Activated naive CD8-positive, alpha-beta T cell (primary cell): Measurements from ENCODE around the gene GRAMD1A.

ENCODE experiments used
- H3K27ac Mint-ChIP-seq: one replicate; pipeline ENCODE4 v1.8.0; 2021; ENCODE audit warnings: mixed read lengths
- H3K27me3 Mint-ChIP-seq: one replicate; pipeline ENCODE4 v1.8.0; 2021; ENCODE audit warnings: mixed read lengths
- H3K36me3 Mint-ChIP-seq: one replicate; pipeline ENCODE4 v1.8.0; 2021; ENCODE audit warnings: mixed read lengths
- H3K4me1 Mint-ChIP-seq: one replicate; pipeline ENCODE4 v1.8.0; 2021; ENCODE audit warnings: low read depth, mixed read lengths
- H3K4me3 Mint-ChIP-seq: one replicate; pipeline ENCODE4 v1.8.0; 2021; ENCODE audit warnings: mild to moderate bottlenecking, mixed read lengths
- H3K9me3 Mint-ChIP-seq: one replicate; pipeline ENCODE4 v1.8.0; 2021; ENCODE audit warnings: low read depth, mixed read lengths

The GRAMD1A gene

DNA sequence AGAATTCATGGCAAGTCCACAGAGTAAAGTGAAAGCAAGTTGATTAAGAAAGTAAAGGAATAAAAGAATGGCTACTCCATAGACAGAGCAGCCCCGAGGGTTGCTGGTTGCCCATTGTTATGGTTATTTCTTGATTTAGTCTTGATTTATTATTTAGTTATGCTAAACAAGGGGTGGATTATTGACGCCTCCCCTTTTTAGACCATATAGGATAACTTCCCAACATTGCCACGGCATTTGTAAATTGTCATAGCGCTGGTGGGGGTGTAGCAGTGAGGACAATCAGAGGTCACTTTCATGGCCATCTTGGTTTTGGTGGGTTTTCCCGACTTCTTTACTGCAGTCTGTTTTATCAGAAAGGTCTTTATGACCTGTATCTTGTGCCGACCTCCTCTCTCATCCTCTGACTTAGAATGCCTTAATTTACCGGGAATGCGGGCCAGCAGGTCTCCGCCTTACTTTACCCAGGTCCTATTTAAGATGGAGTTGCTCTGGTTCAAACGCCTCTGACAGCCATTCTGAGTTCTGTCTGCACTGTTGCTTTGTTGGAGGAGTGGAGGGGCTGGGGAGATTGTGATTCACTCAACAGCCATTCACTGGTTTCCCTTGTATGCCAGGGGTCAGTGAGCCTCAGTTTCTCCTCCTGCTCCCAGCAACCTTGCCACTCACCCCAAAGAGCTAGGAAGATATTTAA is 69.0 kb downstream of the GRAMD1A start:
- no peaks in the 10 kb centered on the region for H3K27me3 Mint-ChIP-seq
- no peak overlapping the region for H3K27ac Mint-ChIP-seq
- H3K36me3 Mint-ChIP-seq, result no peaks in the 10 kb centered on the region
- H3K9me3 Mint-ChIP-seq, result no peaks in the 10 kb centered on the region
- no peak overlapping the region for H3K4me3 Mint-ChIP-seq
- H3K4me1 Mint-ChIP-seq, result peaks cover 5% of the 10 kb centered on the region

DNA sequence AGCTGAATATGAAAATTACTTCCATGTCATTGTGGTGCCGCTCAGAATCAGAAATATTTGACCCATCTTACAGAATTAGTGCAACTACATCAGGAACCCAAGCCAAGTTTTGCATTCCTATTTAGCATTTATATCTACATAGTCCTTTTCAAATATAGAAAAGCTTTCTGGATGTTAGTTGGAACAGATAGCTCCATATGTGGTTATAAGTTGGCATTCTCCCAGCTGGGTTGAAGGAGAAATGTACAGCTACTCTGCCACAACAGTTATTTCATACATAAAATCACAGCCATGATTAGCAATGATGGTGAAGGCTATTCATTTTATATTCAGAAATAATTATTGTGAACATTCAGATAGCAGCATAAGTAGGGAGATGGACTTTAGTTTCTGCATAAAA is 69.6 kb downstream of the GRAMD1A start:
- no peak overlapping the region for H3K4me3 Mint-ChIP-seq
- no peaks in the 10 kb centered on the region for H3K9me3 Mint-ChIP-seq
- no peaks in the 10 kb centered on the region for H3K27me3 Mint-ChIP-seq
- H3K4me1 Mint-ChIP-seq, result peaks cover 5% of the 10 kb centered on the region
- no peaks in the 10 kb centered on the region for H3K36me3 Mint-ChIP-seq
- no peak overlapping the region for H3K27ac Mint-ChIP-seq

DNA sequence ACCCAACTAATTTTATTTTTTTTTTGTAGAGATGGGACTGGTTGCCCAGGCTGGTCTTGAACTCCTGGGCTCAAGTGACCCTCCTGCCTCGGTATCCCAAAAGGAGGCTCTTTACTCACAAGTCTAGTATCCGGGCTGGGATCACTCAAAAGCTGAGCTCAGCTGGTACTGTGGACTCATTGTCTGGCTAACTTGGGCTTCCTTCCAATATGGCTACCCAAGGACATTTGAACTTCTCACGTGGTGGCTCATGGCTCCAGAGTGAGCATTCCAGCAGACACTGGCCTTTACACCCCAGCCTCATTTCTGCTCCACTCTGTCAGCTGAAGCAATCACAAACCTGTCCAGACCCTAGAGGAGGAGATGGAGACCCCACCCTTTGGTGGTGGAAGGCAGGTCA is 70.3 kb downstream of the GRAMD1A start:
- H3K27ac Mint-ChIP-seq, result no peak overlapping the region
- H3K36me3 Mint-ChIP-seq, result no peaks in the 10 kb centered on the region
- no peaks in the 10 kb centered on the region for H3K9me3 Mint-ChIP-seq
- H3K27me3 Mint-ChIP-seq, result no peaks in the 10 kb centered on the region
- peaks cover 5% of the 10 kb centered on the region for H3K4me1 Mint-ChIP-seq
- no peak overlapping the region for H3K4me3 Mint-ChIP-seq

DNA sequence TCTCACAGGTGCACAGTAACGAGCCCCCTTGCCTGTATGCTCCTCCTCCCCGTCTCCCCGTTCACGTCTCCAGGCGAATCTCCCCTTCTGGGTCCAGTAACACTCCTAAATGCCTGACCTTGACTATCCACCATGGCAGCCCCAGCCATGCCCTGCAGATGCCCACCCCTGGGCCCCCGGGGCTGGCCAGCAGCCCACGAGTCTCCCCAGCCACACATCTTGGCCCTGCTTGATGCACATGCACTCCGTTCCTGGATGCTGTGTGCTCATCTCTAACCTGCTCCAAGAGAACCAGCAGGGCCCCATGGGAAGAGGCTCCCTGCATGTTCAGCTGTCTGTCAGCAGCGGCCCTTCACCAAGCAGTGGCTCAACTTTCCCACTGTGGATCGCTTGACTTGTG is 73.4 kb downstream of the GRAMD1A start:
- Mint-ChIP-seq H3K4me3 (no peak overlapping the region), H3K27ac (no peak overlapping the region), H3K9me3 (no peaks in the 10 kb centered on the region), H3K27me3 (peaks cover 2% of the 10 kb centered on the region), H3K36me3 (no peaks in the 10 kb centered on the region), H3K4me1 (no peaks in the 10 kb centered on the region)

DNA sequence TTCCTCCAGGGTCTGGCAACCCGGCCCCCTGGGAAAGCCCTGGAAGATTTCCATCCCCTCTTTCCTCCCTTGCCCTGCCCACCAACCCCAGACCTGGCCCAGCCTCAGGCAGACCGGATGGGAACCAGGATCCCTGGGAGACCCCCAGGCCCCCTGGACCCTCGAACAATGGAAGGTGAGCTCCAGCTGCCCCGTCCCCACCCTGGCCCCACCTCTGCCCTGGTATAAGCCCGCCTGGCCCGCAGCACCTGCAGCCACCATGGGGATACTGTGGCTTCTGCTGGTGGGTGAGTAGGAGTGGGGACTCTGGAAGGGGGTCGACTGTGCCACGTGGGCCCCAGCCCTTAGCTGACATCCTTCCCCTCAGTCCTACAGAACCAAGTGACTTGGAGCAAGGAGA is 73.8 kb downstream of the GRAMD1A start:
- no peaks in the 10 kb centered on the region for H3K9me3 Mint-ChIP-seq
- no peaks in the 10 kb centered on the region for H3K36me3 Mint-ChIP-seq
- H3K27ac Mint-ChIP-seq, result no peak overlapping the region
- H3K4me3 Mint-ChIP-seq, result no peak overlapping the region
- H3K4me1 Mint-ChIP-seq, result no peaks in the 10 kb centered on the region
- peaks cover 2% of the 10 kb centered on the region for H3K27me3 Mint-ChIP-seq

DNA sequence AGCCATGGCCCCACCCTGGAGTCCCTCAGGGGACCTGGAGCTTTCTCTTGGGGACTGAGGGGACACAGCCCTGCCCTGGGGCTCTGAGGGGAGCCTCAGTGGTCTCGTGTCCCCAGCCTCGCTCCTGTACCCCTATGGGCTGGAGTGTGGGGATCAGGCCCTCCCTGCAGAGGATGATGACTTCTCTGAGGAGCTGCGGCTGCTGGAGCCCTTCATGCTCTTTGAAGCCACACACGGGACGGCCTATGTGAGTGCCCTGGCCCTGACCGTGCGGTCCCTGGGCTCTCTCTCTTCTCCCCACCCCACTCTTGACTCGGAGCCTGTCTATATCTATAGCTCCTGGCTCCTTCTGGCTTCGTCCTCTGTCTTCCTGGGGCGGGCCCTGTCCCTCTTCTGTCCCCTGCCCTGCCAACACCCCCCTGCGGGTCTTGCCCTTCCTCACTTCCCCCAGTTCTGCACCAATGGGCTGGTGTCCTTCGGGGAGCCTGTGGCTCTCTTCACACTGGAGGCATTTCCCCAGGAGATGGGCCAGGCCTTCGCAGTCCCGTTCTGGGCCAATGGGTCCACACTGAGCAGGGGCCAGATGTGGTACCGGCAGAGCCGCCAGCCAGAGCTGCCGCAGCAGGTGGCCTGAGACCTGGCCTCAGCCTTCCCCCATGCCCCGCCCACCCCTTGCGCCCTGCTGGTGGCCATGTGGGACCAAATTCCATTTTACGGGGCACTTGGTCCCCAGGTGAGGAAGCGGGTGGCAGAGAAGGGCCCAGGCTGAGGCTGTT is 74.5 kb downstream of the GRAMD1A start:
- H3K27ac Mint-ChIP-seq, result no peak overlapping the region
- no peaks in the 10 kb centered on the region for H3K4me1 Mint-ChIP-seq
- H3K9me3 Mint-ChIP-seq, result no peaks in the 10 kb centered on the region
- peaks cover 2% of the 10 kb centered on the region for H3K27me3 Mint-ChIP-seq
- H3K36me3 Mint-ChIP-seq, result no peaks in the 10 kb centered on the region
- H3K4me3 Mint-ChIP-seq, result no peak overlapping the region

DNA sequence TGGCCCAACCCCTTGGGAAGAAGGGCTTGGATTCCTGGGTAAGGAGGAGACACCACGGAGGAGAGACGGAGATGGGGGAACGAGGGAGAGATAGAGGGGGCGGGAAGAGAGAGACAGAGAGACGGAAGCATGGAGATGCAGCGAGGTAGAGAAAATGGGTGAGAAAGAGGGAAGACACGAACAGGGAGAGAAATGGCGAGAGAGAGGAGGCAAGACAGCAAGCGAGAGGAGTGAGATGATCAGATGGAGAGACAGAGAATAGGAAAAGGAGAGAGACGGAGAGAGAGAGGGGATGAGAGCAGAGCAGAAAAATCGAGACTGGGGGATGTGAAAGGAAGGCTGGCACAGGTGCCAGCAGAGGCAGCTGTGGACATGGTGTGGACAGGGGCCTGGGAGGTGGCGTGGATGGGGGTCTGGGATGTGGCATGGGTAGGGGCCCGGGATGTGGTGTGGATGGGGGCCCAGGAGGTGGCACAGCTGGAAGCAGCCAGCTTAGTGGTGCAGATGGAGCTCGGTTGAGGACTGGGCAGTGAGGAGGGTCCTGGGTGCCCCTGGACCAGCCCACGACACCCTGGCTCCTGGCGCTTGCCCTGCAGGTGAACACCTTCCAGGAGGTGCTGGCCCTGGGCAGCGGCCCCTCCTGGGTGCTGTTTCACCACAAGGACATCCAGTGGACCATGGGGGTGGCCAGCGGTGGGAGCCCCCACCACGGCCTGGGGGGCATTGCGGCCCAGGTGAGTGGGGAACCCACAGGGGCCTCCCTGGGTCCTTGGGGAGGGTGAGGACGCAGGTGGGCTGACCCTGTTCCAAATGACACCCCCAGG is 75.3 kb downstream of the GRAMD1A start:
- Mint-ChIP-seq H3K9me3 (no peaks in the 10 kb centered on the region), H3K4me3 (no peak overlapping the region), H3K36me3 (no peaks in the 10 kb centered on the region), H3K4me1 (no peaks in the 10 kb centered on the region), H3K27me3 (peaks cover 2% of the 10 kb centered on the region), H3K27ac (no peak overlapping the region)

DNA sequence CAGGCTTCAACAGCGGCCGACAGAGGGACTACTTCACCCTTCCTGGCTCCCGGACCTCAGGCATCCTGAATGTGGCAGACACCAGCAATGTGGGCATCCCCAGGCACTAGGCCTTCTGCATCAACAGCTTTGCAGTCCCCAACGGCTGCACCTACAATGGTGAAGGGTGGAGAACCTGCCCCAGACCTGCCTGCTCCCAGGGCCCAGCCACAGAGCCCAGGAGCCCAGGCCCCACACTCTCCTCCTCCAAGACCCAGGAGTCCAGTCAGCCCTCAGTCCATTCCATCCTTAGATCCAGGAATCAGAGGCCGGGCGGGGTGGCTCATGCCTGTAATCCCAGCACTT is 75.9 kb downstream of the GRAMD1A start:
- Mint-ChIP-seq H3K4me3 (no peak overlapping the region), H3K4me1 (no peaks in the 10 kb centered on the region), H3K27ac (no peak overlapping the region)

More for the DNA sequence above, 75.9 kb downstream of the GRAMD1A start:
- peaks cover 2% of the 10 kb centered on the region for H3K27me3 Mint-ChIP-seq
- H3K9me3 Mint-ChIP-seq, result no peaks in the 10 kb centered on the region
- no peaks in the 10 kb centered on the region for H3K36me3 Mint-ChIP-seq
